GM12878 (cell line): ENCODE data around the gene GSTO1.

ENCODE experiments used
- CREM ChIP-seq: IDR thresholded peaks from 2 replicates; pipeline ENCODE4 v1.6.1; 2014; ENCODE audit warnings: antibody characterized with exemption, low read depth
- CTCF ChIP-seq, 3 experiments: IDR thresholded peaks in 2 of 3; conservative IDR thresholded peaks in 1 of 3; 2 replicates each; pipeline ENCODE4 v1.5.1; 2011; ENCODE audit warnings: low read depth in 3 of 3, low read length in 3 of 3, mild to moderate bottlenecking in 3 of 3, control low read depth in 2 of 3, moderate library complexity in 2 of 3, inconsistent platforms in 1 of 3, mixed read lengths in 1 of 3; ENCODE audit not compliant: control insufficient read depth in 2 of 3, insufficient read depth in 1 of 3; ENCODE audit errors: extremely low read depth in 1 of 3
- KDM1A ChIP-seq: fragments of 200-600 bp; sonication (generic); IDR thresholded peaks from 2 replicates; pipeline ENCODE4 v1.6.1; 2016; ENCODE audit warnings: borderline replicate concordance
- NFIC ChIP-seq: IDR thresholded peaks from 2 replicates; pipeline ENCODE4 v1.6.1; 2012; ENCODE audit warnings: low read depth, mild to moderate bottlenecking, inconsistent platforms, low read length, moderate library complexity
- POLR2A ChIP-seq: IDR thresholded peaks from 2 replicates; pipeline ENCODE4 v1.6.1; 2011; ENCODE audit warnings: low read depth, mild to moderate bottlenecking, low read length
- REST ChIP-seq: IDR thresholded peaks from 2 replicates; pipeline ENCODE4 v1.6.1; 2012; ENCODE audit warnings: mild to moderate bottlenecking, low read depth, low read length
- ZBTB11 ChIP-seq: fragments of 450-650 bp; formaldehyde crosslinking; IDR thresholded peaks from 2 replicates; pipeline ENCODE4 v1.5.0; 2022; ENCODE audit warnings: mild to moderate bottlenecking, missing genetic modification characterization

GRCh38 chr10:104209575-104210198 is 45.0 kb upstream of the GSTO1 start:
- TF ChIP-seq POLR2A (no peak), CREM (no peak), NFIC (no peak), KDM1A (no peak), CTCF (IDR thresholded peaks at IDR 0.05 in 2 of 3, conservative IDR thresholded peaks at IDR 0.05 in 1 of 3; ENCODE audit: control insufficient read depth in 2 of 3, extremely low read depth in 1 of 3, insufficient read depth in 1 of 3, low read depth in 3 of 3, low read length in 3 of 3) (peak; percentile 48 to 58 (median 51); a peak in 5 of 6 replicates), ZBTB11 (CRISPR knock-in tag) (no peak), REST (no peak)
